OCI-M2 (cell line): ENCODE measurements around the gene ZNF423.
"Not testable (repeated sequence)": the region's sequence is repeated elsewhere in the genome, so short reads cannot be mapped to it uniquely, and the experiment has no call there.

ENCODE experiments used
- DNase-seq: peaks from one replicate; lab custom pipeline; 2025; ENCODE audit not compliant: unreplicated experiment; lab: John Stamatoyannopoulos, UW

ZNF423 gene

DNA sequence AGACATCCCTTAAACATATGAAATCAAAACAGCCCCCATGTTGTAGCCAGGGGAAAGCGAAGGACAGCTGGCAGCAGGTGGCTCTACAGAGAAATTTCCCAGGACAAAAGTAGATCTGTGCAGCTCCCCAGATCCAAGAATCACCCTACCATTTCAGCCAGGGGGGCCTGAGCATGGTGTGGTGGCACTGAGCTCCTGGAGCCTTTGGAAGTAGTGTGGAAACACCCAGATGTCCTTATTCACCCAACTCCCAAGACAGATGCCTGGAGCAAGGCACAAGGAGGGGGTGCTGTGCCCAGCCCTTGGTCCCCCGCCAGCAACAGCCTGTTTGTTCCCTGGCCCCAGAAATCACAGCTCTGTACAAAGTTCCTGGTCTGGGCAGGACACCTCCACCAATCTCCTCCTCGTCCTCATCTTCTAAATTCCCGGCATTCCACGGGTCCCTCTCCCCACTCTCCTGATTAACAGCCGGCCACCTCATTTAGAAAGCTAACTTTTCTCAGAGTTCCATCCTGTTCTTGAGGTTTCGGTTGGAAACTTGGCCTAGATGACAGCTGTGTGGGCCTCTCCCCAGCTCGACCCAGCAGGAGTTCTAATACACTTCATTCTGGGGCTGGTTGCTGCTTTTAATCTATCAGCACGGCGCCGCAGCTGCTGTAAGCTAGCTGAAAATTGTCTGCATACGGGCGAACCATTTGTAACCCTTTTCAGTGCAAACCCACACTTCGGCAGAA is 291.2 kb downstream of the ZNF423 start:
- DNase-seq: no peak

DNA sequence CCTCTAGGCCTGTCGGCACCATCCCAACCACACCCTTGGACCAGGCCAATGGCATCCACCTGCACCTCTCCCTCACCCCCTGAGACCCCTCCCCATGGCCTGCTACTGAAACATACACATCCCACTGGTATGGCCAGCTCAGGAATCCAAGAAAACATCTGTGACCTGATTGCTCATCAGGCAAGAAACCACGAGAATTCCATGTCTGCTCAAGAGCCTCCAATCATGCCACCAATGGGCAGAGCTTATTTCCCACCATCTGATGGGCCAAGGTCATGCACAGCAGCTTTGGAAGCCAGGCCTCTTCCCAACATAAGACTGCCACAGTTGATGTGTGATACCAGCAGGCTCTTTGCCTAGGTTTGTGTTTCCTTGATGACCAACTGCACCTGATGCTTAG is 292.2 kb downstream of the ZNF423 start:
- DNase-seq: no peak

DNA sequence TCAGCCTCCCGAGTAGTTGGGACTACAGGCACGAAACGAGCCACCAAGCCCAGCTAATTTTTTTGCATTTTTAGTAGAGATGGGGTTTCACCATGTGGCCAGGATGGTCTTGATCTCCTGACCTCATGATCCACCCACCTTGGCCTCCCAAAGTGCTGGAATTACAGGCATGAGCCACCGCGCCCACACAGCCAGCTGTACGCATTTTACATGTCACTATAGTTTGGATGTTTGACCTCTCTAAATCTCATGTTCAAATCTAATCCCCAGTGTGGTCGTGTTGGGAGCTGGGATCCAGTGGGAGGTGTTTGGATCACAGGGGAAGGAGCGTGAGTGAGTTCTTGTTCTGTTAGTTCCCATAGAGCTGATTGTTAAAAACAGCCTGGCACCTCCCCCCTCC is 293.0 kb downstream of the ZNF423 start:
- DNase-seq: not testable (repeated sequence)

DNA sequence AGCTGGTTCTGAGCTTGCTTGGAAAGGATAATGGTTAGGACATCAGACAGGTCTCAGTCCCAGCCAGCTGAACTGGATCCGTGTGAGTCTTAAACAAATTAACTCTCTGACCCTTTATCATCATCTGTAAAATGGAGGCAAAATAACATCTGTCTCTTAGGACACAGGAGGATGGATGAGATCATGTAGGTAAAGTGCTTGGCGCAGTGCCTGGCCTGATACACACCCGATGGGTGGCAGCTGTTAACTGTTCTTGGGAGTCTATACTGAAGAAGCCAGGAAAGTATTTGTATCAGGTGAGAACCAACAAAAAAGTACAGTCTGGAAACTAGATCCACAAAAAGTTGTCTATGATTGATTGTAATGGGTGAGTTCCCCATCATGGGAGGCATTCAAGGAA is 293.7 kb downstream of the ZNF423 start:
- no peak for DNase-seq

DNA sequence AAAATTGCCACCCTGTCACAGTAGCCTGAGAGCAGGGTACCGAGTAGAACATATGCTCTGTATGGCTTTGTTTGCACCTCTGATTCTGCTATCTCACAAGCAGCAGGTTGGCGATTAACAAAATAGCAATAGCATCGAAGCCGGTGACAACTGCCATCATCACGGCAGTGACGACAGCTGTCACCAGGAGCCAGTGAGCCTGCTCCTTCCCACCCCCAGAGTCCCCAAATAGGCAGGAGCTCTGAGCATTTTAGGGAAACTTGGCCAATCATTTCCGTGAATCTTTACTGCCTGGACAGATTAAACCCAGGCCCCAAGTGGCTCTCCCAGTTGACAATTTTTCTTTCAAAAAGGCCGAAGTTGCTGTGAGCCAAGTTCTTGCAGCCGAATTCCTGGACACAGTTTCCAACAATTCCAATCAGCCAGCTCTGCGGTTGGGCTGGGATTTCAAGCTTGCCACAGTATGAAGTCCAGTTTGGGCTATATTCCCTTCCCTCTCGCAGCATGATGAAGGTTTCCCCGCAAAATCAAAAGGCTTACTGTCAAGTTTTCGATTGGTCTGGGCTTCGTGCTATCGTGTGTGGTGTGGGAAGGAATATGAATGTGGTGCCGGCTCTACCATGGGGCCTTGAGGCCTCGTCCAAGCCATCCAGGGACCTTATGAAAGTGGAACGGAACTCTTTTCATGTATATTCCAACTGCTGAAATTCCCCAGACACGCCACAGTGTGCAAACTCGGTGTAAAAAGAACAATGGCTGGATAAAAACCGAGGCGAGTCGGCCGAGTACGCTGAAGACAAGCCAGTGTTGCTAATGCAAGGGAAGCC is 295.7 kb downstream of the ZNF423 start:
- no peak for DNase-seq

DNA sequence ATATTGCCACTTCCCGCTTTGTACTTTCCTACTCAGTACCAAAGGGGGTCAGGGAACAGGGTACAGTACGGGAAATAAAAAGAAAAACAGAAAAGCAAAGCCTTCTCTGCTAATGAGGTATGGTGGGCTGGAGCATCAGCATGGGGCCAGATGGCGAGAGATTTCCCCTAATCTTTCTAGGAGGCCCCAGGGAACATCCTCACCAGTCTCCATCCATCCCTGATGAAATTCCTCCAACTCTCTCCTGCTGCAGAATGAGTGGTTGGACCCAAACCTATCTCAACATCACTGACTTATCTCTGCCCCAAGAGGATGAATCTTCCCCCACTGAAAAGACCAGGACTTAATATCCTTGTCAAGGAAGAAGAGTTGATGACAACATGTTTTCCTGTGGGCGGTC is 296.7 kb downstream of the ZNF423 start:
- DNase-seq: no peak

DNA sequence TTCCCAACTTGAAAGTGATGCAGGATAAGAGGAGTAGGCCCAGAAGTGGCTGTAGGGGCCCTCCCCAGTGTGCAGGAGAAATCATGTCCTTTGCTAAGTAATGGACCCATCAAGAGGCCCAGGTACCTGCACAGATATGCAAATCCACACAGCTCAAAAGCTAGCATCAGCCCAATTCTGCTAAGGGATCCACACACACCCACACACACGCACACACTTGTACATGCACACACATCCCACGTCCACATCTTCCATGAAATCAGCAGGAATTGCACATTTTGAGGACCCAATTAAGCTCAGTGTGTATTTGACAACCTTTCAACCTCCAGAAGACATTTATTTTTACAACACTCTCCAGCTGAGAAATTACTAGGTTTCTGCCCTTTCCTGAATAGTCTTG is 297.5 kb downstream of the ZNF423 start:
- no peak for DNase-seq

DNA sequence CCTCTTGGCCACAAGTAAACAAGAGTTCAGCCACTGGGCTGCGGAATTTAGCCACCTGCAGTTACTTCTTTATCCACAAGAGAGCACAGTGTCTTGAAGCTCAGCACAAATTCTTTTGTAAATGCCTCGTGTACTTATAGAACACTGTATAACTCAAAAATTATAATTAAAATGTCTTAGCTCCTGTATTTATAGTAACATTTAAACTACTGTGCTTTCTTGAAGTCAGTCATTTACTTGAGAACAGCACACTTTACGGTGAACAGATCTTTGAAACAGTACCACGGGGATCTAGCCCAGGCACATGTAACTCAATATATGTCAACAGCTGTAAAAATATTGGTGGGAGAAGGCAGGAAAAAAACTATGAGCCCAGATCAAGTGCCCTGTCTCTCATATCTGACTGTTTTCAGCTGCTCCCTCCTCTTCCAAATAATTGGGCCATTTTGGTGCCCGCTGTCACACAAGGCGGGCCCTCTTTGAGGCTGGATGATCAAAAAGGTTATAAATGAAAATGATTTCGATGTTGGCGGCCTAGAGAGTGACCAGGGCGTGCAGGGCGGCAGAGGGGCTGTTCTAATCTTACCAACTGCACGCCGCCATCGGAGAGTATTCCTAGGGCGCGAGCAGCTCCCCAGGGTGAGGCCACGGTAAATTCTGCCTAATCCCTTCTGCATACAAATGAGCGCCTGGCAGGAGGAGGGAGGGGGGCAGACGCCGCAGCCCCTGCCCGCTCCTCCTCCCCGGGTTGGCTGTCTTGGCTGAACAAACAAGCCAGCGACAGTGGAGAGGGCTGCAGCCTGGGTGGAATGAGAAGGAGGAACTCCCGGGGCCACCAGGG is 299.1 kb downstream of the ZNF423 start:
- DNase-seq: no peak

DNA sequence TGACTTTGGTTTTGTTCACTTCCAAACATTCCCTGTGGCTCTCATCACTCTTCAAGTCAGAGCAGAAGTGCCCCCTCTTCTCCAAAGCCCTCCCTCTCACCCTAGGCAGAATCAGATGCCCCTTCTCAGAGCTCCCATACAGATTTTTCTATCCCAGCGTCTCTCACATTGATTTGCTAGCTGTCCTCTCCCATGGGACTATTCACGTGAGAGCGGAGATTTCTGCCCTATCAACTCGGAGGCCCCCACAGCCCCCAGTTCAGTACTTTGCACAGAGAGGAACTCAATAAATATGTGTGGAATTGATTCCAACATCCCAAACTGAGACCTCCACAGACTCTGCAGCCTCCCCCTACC is 299.7 kb downstream of the ZNF423 start:
- DNase-seq: no peak

DNA sequence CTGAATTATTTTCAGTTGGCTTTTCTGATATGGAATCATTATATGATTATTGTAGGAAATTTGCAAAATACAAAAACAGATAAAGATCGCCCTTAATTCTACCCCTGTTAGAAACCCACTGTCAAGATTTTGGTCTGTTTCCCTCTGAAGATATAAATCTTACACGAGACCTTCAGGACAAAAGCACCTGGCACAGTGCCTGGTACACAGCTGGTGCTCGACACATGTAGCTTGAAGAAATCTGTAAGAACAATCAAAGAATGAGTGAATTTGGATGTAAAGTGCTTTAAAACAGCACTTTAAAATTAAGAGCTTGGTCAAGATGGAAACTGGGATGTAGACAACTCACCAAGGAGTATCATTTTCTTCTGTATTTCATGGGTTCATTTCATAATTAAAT is 301.2 kb downstream of the ZNF423 start:
- no peak for DNase-seq

DNA sequence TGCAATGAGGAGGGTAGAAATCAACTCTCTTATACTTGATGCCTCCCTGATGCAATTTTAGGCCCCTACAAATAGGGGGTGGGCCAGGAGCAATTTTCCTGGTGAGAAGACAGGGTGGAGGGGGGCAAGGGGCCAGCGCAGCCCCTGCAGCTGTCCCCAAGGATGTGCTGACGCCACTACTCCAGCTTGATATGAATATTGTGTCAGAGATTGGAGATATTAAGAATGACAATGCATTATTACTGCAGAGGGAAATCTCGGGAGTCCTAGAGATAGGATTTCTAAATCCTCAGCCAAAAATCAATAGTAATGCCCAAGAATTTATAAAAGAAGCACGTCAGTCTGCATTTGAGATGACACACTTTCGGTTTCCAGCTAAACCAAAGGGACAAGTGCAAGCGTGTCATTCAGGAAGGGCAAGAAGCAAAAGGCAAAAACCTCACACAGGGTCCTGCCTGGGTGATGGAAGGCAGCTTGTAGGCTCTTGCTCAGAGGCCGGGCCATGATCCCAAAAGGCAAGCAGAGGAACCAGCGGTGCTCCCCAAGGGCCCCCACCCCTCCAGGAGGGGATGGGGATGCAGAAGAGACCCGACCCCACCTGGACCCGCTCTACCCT is 303.5 kb downstream of the ZNF423 start:
- DNase-seq: no peak

DNA sequence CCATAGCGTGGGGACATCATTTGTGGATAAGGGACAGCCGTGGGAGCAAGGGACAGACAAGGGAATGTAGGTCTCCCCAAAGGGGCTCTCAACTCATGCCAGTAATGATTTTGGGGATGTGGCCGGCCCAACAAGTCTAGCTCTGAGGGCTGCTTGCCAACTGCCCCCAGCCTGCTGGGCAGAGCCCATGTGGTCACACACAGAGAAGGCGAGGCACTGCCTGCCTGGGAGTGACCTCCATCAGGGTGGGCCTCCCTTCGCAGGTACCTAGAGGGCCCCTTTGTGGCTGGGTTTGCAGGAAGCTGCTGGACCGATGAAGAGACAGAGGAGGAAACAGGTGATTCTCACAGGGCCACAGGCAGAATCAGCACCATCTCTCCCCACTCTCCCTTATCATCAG is 305.2 kb downstream of the ZNF423 start:
- no peak for DNase-seq

DNA sequence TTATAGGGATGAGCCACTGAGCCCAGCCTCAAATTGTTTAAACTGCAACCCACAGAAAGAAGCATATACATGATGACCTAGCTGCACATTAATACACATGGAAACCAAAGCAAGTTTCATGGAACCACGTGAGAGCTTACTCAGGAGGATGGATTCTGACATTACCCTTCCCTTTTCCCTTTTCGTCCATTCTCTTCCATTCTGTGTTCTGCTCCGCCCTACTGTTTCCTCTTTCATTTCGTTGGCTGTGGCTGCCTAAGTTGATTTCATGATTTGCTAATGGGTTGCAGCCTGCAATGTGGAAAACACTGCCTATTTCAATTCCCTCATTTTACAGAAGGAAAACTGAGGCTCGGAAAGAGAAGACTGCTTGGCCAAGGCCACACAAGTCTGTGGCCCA is 305.8 kb downstream of the ZNF423 start:
- no peak for DNase-seq

DNA sequence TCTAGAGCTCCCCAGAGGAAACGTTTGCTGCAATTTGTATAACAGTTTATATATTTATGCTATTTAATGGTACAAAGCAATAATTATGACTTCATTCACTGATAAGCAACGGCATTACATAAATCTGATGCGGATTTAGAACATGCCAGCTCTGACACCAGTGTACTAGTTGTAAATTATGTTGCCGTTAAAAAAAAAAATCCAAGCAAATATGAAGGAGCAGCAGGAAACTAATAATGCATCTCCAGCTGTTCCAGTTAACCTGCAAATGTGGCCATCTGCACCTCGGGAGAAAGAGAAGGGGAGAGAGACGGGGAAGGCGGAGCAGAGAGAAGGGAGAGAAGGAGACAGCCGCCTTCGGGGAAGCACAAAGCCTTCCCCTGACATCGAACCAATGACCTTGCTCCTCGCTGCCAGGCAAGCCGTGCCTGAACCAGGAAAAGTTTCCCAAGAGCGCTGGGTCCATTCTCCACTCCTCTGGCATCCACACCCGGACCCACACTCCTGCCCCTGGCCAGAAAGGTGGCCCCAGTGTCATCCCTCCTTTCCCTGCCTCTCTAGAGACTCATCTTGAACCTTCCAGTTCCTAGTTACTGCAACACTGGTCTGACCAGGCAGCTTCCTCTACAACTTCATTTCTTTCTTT is 307.5 kb downstream of the ZNF423 start:
- no peak for DNase-seq

DNA sequence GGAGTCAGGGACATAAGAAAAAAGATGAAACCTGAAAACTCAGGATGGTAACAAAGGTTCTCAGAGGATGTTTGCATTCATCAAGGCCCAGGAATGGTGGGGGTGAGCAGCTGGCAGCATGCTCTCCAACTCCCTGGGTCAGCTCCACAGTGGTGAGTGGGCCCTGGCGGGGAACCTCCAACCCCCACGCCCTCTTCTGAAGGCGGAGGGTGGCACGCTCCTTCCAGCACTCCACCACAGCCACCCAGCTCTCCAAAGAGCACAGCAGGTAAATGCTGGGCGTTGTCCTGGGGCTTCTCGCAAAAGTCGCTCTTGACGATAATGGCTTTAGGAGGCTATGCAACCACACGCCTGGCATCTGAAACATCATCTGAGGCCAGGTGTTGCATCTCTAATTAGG is 308.5 kb downstream of the ZNF423 start:
- DNase-seq: no peak

DNA sequence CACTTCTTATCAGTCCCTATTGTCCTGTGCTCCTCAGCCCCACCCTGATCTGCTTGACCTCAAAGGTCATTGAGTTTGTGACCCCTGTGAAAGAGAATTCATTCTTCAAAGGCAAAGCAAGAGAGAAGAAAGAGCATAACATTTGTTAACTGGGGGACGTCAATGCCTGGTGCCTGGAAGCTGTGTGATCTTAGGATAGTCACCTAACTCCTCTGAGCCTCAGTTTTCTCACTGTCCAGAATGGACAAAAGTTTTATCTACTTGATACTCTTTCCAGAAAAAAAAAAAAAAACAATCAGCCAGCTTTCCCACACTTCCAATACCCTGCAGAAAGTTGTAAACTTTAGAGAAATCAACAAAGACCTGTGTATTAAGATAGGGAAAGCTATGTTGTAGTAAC is 309.2 kb downstream of the ZNF423 start:
- no peak for DNase-seq

DNA sequence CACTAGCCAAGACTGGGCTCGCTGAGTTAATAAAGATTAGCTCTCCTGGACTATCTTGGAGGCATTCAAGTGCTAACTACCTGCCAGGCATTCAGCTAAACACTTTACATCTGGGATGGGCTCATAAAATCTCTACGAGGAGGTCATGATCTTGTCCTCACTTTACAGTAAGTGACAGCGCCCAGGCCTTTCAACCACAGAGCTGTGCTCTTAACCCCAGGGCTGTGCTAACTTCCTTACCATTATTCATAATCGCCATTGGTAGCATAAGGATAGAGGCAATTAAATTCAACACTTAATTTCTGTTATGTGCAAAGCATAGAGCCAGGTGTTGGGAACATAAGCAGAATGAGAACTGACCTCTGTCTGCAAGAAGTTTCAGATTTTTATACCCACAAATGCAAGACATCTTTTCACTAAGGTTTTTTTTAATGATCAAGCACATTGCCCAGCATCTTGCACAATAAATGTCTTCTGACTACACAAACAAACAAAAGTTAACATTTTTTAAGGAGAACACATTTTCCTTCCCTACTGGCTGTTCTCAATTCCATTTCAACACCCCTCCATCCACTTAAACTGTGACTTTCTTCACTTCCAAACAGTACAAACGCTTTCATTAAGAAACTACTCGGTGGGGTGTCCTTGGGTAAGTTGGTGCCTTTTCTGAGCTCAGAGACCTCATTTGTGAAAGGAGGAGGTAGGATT is 310.0 kb downstream of the ZNF423 start:
- DNase-seq: no peak

DNA sequence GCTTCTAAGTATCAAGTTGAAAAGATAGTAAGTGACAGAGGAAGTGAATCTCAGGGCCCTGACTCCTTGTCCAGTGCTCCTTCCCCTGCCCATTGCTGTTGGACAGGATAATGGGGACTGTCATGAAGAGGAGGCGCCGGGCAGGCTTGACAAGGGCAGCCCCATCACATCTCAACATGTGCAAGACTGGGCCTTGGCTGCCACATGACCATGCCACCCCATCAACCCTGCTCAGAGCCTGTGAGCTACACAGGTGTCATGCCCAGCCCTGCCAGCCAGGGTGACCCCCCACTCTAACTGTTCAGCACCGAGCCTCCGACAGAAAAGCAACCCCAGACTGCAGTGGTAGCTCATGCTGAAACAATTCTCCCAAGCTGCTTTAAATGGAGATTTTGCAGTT is 310.7 kb downstream of the ZNF423 start:
- DNase-seq: no peak

DNA sequence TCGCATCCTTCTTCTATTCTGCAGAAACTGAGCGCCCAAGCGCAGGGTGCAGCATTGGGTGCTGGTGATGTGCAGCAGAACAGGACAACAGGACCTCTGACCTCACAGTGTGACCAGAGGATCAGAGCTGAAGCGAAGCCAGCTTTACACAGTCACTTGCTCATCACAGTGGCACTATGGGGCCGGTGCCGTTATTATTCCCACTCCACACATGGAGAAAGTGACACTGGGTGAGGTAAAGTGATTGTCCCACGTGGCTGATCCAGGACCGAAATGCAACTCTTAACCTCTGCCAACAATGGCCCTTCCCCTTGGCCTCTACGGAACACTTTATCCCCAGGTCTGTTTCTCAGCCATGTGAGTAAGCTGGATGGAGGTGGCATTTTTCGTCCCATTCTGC is 311.1 kb downstream of the ZNF423 start:
- DNase-seq: no peak

DNA sequence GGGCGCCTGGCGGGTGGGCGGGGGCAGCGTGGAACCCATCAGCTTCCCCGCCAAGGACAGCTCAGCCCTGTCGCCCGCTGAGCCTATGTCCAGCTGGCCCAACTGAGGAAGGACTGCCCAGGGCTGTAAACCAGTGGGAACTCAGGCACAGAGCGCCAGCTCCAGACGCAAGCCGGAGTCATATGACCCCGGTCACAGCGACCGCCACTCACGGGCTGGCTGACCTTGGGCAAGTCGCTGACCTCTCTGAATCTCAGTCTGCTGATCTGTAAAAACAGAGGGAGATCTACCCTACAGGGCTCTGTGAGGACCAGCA is 312.3 kb downstream of the ZNF423 start:
- no peak for DNase-seq
